ENCODE measurements around the gene LY6G6F. TPM values are rescaled to one million over a fixed set of nuclear protein-coding genes. Genes with fewer than 3 reads are reported as not detected.

The LY6G6F gene
- total RNA-seq, 4 donors from 2014 or later, result not detected

GRCh38 chr6:31721351-31722020 lies 14.8 kb downstream of the LY6G6F start, which contains the start of gene LY6G6C:
LY6G6C (minus strand) TSS chr6:31721746; CDS start chr6:31721679, 67 bp downstream.
- 71 to 74% methylated on average over 4 of the region's 4 CpGs for WGBS, 2 donors
- Histone ChIP-seq H3K27ac (no peak within 1 kb of the TSS), H3K27me3 (no peaks in the 10 kb centered on the region), H3K4me1 (peaks cover 0 to 3% (median 0%) of the 10 kb centered on the region in 4 donors), H3K4me3 (no peak within 1 kb of the TSS), H3K36me3 (peaks cover 0 to 15% (median 0%) of the 10 kb centered on the region in 3 donors), H3K9me3 (no peaks in the 10 kb centered on the region)
- TF ChIP-seq CTCF (IDR thresholded peaks at IDR 0.05) (no peak), EP300 (IDR thresholded peaks at IDR 0.05) (no peak), POLR2A (IDR thresholded peaks at IDR 0.05) (no peak)
- no peak for DNase-seq (ENCODE audit: low spot score in 2 of 2)

DNA sequence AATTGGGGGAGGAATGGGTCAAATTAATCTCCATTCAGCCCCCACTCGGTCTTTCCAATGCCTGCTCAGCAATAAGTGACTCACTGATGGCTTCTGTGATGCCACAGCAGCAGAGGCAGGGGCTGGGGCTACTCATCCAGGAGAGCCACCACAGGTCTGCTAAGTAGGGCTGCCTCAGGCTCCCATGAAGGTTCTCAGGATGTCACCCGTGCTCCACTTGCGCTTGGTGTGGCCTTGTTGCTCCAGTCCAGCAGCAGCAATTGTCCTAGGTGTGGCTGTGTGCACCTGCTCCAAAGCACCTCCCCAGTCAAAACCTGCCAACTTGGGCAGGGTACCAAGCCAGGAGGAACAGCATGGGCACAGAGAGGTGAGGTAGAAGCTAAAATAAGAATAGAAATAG lies 15.5 kb downstream of the LY6G6F start:
- peaks cover 0 to 10% (median under 1%) of the 10 kb centered on the region in 4 donors for H3K4me1 ChIP-seq
- 82 to 84% methylated on average over 3 of the region's 3 CpGs for WGBS, 2 donors
- peaks cover 0 to 22% (median 0%) of the 10 kb centered on the region in 3 donors for H3K36me3 ChIP-seq
- no peak for DNase-seq (ENCODE audit: low spot score in 2 of 2)
- no peak for TF ChIP-seq POLR2A (IDR thresholded peaks at IDR 0.05)
- no peak for TF ChIP-seq EP300 (IDR thresholded peaks at IDR 0.05)
- TF ChIP-seq CTCF (IDR thresholded peaks at IDR 0.05), result no peak
- H3K4me3 ChIP-seq, result no peak overlapping the region
- H3K9me3 ChIP-seq, result no peaks in the 10 kb centered on the region
- no peak overlapping the region for H3K27ac ChIP-seq
- no peaks in the 10 kb centered on the region for H3K27me3 ChIP-seq

GRCh38 chr6:31723245-31723979 lies 16.7 kb downstream of the LY6G6F start, which contains the start of gene MPIG6B:
MPIG6B (plus strand) TSS chr6:31723373; CDS start chr6:31723384, 11 bp downstream.
- H3K27me3 ChIP-seq, result no peaks in the 10 kb centered on the region
- no peak within 1 kb of the TSS for H3K27ac ChIP-seq
- TF ChIP-seq CTCF (IDR thresholded peaks at IDR 0.05), result no peak
- TF ChIP-seq EP300 (IDR thresholded peaks at IDR 0.05), result no peak
- no peak for TF ChIP-seq POLR2A (IDR thresholded peaks at IDR 0.05)
- H3K36me3 ChIP-seq, result peaks cover 0 to 31% (median 0%) of the 10 kb centered on the region in 3 donors
- no peak for DNase-seq (ENCODE audit: low spot score in 2 of 2)
- peaks cover 0 to 23% (median 11%) of the 10 kb centered on the region in 4 donors for H3K4me1 ChIP-seq
- WGBS, 2 donors, result 64 to 75% methylated on average over 36 to 46 of the region's 46 CpGs
- no peaks in the 10 kb centered on the region for H3K9me3 ChIP-seq
- no peak within 1 kb of the TSS for H3K4me3 ChIP-seq

DNA sequence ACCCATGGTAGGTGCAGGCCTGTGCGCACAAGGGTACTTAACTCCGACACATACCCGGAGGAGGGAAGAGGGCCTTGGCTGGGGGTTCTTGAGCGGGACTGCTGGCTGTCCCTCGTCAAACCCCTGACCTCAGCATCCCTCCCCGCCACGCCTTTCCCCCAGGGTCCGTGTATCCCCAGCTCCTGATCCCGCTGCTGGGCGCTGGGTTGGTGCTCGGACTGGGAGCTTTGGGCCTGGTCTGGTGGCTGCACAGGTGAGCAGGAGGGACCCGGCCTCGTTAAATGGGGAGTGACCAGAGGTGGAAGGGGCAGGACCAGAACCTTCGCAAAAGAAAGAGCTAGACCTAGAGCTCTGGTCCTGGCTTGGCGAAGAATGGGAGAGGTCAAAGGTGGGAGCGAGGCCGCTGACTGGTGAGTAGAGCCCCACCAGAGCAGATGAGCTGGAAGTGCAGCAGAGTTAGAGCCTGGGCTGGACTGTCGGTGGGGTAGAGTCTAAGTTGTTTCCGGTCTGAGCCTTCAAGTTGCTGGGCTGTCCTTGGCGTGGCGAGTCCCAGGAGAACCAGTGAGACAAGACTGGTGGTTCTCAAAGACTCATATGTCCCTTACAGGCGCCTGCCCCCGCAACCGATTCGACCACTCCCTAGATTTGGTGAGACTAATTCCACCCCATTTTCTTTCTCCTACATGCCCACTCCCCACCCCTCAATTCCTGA lies 17.5 kb downstream of the LY6G6F start:
- Histone ChIP-seq H3K27ac (no peak overlapping the region), H3K36me3 (peaks cover 0 to 31% (median 0%) of the 10 kb centered on the region in 3 donors), H3K9me3 (no peaks in the 10 kb centered on the region), H3K4me1 (peaks cover 0 to 30% (median 16%) of the 10 kb centered on the region in 4 donors), H3K27me3 (no peaks in the 10 kb centered on the region), H3K4me3 (no peak overlapping the region)
- TF ChIP-seq POLR2A (IDR thresholded peaks at IDR 0.05), result no peak
- TF ChIP-seq EP300 (IDR thresholded peaks at IDR 0.05), result no peak
- TF ChIP-seq CTCF (IDR thresholded peaks at IDR 0.05), result no peak
- DNase-seq (ENCODE audit: low spot score in 2 of 2), result no peak
- WGBS, 2 donors, result 71 to 80% methylated on average over 25 of the region's 25 CpGs
